Calu3 (cell line): ENCODE measurements around the gene DELE1. TPM values are rescaled to one million over a fixed set of nuclear protein-coding genes. Genes with fewer than 3 reads are reported as not detected.

Experiments used
- BruUV-seq: library from RNA; stranded (reverse); fragments of 400-500 nt; replicated peaks from 2 replicates; lab custom pipeline; 2021; lab: Mats Ljungman, UMichigan
- CTCF ChIA-PET: fragments of 300-600 bp; sonication (Branson Sonifier 250); formaldehyde crosslinking; loops from one replicate; lab custom pipeline; 2022; ENCODE audit warnings: antibody characterized with exemption; lab: Charles Lee
- DNase-seq: peaks from one replicate; pipeline ENCODE4 v3.0.0; 2022
- H3K27ac Mint-ChIP-seq: one replicate; pipeline ENCODE4 v1.8.0; 2022; ENCODE audit warnings: mixed read lengths; ENCODE audit not compliant: unreplicated experiment
- H3K27me3 Mint-ChIP-seq: one replicate; pipeline ENCODE4 v1.8.0; 2022; ENCODE audit warnings: mixed read lengths; ENCODE audit not compliant: unreplicated experiment
- H3K36me3 Mint-ChIP-seq: one replicate; pipeline ENCODE4 v1.8.0; 2022; ENCODE audit warnings: mild to moderate bottlenecking, moderate library complexity, mixed read lengths; ENCODE audit not compliant: insufficient read depth, unreplicated experiment
- H3K4me1 Mint-ChIP-seq: one replicate; pipeline ENCODE4 v1.8.0; 2022; ENCODE audit warnings: mild to moderate bottlenecking, low read depth, mixed read lengths; ENCODE audit not compliant: unreplicated experiment
- H3K4me3 Mint-ChIP-seq: one replicate; pipeline ENCODE4 v1.8.0; 2022; ENCODE audit warnings: mild to moderate bottlenecking, low read depth, moderate library complexity, mixed read lengths; ENCODE audit not compliant: unreplicated experiment
- H3K9me3 Mint-ChIP-seq: one replicate; pipeline ENCODE4 v1.8.0; 2022; ENCODE audit warnings: low read depth, mixed read lengths; ENCODE audit not compliant: unreplicated experiment
- intact Hi-C: fragments of 100-400 bp; cut with micrococcal nuclease; formaldehyde crosslinking; loops from one replicate; pipeline ENCODE4 v1.10.0; 2022; ENCODE audit not compliant: unreplicated experiment
- total RNA-seq: library from RNA; stranded (reverse); gene quantifications from 2 replicates; pipeline ENCODE4 v1.2.3, GENCODE V29; 2022
- TF ChIP-seq, protein P1 (sequence below): fragments of 200-600 bp; IDR thresholded peaks from one replicate; pipeline ENCODE4 v1.8.0; 2022; ENCODE audit warnings: antibody characterized with exemption; ENCODE audit not compliant: unreplicated experiment

Gene DELE1
- total RNA-seq, 1 experiment from 2014 or later, result 78.5 TPM

DNA sequence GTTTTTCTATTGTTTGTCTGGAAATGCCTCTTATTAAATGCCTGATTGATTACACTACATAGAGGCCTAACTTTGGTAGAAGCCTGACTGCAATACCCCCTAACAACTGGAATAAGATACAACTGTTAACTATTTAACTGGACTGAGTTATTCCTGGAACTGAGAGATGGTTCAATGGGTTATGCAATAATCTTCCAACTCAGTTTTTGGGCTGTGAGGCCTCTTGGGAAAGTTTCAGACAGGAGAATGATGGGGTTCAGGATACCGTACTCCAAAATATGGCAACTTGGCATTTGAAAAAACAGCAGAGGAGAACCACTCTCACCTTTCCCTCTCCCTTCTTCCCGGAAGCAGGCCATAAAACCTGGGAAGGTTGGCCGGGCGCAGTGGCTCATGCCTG lies 26.2 kb upstream of the DELE1 start:
- BruUV-seq, result no TSS peak
- no peak overlapping the region for H3K4me3 Mint-ChIP-seq
- H3K36me3 Mint-ChIP-seq, result no peaks in the 10 kb centered on the region
- CTCF ChIA-PET, result interaction anchor here (0.6 to 0.7 kb wide), 3 partner anchors 16 to 323 kb away, joined by 3 to 4 read pairs (median 3); no protein-coding TSS in a partner anchor
- peaks cover 26% of the 10 kb centered on the region for H3K27me3 Mint-ChIP-seq
- DNase-seq, result no peak
- H3K4me1 Mint-ChIP-seq, result no peaks in the 10 kb centered on the region
- no peaks in the 10 kb centered on the region for H3K9me3 Mint-ChIP-seq
- intact Hi-C loops, result no loop called here
- H3K27ac Mint-ChIP-seq, result no peak overlapping the region
- TF ChIP-seq, protein P1, sequence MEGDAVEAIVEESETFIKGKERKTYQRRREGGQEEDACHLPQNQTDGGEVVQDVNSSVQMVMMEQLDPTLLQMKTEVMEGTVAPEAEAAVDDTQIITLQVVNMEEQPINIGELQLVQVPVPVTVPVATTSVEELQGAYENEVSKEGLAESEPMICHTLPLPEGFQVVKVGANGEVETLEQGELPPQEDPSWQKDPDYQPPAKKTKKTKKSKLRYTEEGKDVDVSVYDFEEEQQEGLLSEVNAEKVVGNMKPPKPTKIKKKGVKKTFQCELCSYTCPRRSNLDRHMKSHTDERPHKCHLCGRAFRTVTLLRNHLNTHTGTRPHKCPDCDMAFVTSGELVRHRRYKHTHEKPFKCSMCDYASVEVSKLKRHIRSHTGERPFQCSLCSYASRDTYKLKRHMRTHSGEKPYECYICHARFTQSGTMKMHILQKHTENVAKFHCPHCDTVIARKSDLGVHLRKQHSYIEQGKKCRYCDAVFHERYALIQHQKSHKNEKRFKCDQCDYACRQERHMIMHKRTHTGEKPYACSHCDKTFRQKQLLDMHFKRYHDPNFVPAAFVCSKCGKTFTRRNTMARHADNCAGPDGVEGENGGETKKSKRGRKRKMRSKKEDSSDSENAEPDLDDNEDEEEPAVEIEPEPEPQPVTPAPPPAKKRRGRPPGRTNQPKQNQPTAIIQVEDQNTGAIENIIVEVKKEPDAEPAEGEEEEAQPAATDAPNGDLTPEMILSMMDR, result no peak

DNA sequence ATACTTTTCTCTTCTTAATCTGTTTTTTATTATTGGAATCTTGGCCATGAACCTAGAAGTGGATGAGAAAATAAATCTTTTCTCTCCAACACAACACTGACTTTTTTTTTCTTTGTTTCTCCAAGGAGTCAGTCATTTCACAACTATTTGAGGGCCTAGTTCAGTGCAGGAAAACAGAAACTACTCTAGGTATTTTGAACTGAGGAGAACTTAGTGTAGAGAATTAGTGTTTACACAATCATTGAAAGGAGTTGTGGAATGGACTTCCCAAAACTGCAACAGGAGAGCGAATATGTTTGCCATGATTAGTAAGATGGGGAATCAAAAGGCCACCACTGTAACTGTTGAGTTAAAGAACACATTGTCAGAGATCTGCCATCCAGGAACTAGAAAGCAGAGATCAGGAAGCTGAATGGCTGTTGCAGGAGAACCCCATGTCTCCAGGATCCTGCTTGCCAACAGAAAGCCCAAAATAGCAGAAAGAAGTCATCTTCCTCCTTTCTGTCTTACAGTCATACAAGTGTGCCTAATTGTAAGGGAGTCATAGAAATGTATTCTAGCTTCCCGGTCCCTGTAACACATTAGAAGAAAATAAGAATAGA lies 25.1 kb upstream of the DELE1 start:
- H3K36me3 Mint-ChIP-seq, result no peaks in the 10 kb centered on the region
- CTCF ChIA-PET, result no interaction called here
- TF ChIP-seq, protein P1, result no peak
- H3K9me3 Mint-ChIP-seq, result no peaks in the 10 kb centered on the region
- no TSS peak for BruUV-seq
- peaks cover 26% of the 10 kb centered on the region for H3K27me3 Mint-ChIP-seq
- H3K27ac Mint-ChIP-seq, result no peak overlapping the region
- no peaks in the 10 kb centered on the region for H3K4me1 Mint-ChIP-seq
- no peak overlapping the region for H3K4me3 Mint-ChIP-seq
- no peak for DNase-seq
- intact Hi-C loops, result no loop called here

DNA sequence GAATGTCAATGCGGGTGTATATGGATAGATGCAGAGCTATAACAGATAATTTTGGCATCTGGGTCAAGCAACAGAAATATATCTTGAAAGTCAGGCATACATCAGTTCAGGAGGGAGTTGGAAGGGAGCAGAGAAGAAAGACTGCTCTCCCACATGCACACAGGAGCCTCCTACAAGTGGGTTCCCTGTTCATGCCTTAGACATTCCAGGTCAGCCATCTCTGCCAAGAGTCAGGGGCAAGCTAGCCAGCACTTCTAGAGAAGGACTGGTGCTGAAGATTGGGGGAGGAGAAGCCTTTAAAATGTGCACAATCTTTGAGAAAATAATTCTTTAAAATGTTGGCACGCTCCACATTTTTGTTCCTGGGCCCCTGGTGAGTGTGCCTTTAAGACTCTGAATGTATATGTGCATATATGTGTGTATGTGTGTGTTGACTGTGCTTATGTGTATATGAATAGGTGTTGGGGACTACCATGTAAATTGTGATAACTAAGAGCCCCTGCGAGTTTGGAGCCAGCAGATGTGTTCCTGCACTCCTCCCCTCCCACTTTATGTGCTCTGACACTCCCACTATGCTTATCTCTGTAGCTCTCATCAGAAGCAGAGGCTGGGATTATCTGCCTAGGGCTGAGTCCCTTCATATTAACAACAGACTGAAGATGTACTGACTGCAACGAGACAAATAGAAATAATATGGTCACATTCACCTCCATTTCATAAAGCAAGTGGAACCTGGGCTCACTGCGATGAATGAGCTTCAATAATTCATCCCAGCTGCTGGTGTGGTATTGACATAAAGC lies 21.5 kb upstream of the DELE1 start:
- no peaks in the 10 kb centered on the region for H3K9me3 Mint-ChIP-seq
- DNase-seq, result no peak
- no peak overlapping the region for H3K27ac Mint-ChIP-seq
- no TSS peak for BruUV-seq
- H3K27me3 Mint-ChIP-seq, result peaks cover 26% of the 10 kb centered on the region
- H3K36me3 Mint-ChIP-seq, result no peaks in the 10 kb centered on the region
- intact Hi-C loops, result no loop called here
- no peak overlapping the region for H3K4me3 Mint-ChIP-seq
- H3K4me1 Mint-ChIP-seq, result no peaks in the 10 kb centered on the region
- TF ChIP-seq, protein P1, result no peak
- CTCF ChIA-PET, result no interaction called here

DNA sequence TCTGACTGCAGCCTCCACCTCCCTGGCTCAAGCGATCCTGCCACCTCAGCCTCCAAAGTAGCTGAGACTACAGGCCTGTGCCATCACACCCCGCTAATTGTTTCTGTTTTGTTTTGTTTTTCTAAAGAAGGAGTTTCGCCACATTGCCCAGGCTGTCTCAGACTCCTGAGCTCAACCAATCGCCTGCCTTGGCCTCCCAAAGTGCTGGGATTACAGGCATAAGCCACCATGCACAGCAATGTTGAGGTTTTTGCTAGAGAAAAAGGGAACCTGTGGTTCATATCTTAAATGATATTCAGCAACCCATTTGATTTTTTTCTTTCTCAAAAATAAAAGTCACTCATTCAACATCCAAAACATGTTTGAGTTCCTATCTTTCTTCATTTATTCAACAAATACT lies 20.4 kb upstream of the DELE1 start:
- H3K36me3 Mint-ChIP-seq, result no peaks in the 10 kb centered on the region
- intact Hi-C loops, result no loop called here
- TF ChIP-seq, protein P1, result no peak
- H3K4me1 Mint-ChIP-seq, result no peaks in the 10 kb centered on the region
- H3K27me3 Mint-ChIP-seq, result peaks cover 20% of the 10 kb centered on the region
- H3K27ac Mint-ChIP-seq, result no peak overlapping the region
- no peak overlapping the region for H3K4me3 Mint-ChIP-seq
- CTCF ChIA-PET, result no interaction called here
- BruUV-seq, result no TSS peak
- H3K9me3 Mint-ChIP-seq, result no peaks in the 10 kb centered on the region
- no peak for DNase-seq
